22Rv1 (cell line): ENCODE measurements around the gene ERCC6.

Experiments
- CTCF ChIP-seq: fragments of 450-650 bp; IDR thresholded peaks from 2 replicates; pipeline ENCODE4 v1.5.1; 2017; ENCODE audit warnings: mild to moderate bottlenecking
- ZFX ChIP-seq: fragments of 450-650 bp; IDR thresholded peaks from 2 replicates; pipeline ENCODE4 v1.6.1; 2017; ENCODE audit warnings: antibody characterized with exemption, borderline replicate concordance

- TF ChIP-seq CTCF (no peak), ZFX (no peak)
Measured at GRCh38 chr10:49578392-49578791, 39.5 kb upstream of the ERCC6 start.
